Measurements from ENCODE around the gene EHD4.

DNA sequence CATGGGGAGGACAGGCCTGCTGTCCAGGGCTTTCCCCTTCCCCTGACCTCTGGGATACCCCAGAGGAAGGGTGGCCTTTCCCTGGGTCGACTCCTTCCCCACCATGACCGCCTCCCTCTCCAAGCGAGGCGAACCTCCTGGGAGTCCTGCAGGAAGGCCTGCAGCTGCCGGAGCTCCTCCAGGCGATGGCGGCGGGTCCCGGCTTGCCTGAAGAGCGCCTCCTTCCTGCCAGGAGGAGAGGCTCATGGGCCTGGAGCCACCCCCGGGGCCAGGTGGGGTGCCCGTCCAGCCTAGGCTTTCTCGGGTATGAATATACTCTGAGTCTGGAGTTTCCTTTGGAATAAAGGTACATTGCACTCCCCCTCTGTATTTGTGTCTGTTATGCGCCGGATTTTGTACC lies 113.6 kb downstream of the EHD4 start:
- TF ChIP-seq, protein P1, sequence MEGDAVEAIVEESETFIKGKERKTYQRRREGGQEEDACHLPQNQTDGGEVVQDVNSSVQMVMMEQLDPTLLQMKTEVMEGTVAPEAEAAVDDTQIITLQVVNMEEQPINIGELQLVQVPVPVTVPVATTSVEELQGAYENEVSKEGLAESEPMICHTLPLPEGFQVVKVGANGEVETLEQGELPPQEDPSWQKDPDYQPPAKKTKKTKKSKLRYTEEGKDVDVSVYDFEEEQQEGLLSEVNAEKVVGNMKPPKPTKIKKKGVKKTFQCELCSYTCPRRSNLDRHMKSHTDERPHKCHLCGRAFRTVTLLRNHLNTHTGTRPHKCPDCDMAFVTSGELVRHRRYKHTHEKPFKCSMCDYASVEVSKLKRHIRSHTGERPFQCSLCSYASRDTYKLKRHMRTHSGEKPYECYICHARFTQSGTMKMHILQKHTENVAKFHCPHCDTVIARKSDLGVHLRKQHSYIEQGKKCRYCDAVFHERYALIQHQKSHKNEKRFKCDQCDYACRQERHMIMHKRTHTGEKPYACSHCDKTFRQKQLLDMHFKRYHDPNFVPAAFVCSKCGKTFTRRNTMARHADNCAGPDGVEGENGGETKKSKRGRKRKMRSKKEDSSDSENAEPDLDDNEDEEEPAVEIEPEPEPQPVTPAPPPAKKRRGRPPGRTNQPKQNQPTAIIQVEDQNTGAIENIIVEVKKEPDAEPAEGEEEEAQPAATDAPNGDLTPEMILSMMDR (IDR thresholded peaks at IDR 0.05; ENCODE audit: low read depth, low read length) = no peak
- no peak for TF ChIP-seq EZH2phosphoT487 (IDR thresholded peaks at IDR 0.05; ENCODE audit: low read depth)
